Stimulated activated CD8-positive, alpha-beta memory T cell treated with anti-CD3 and anti-CD28 coated beads, Interleukin-12 subunit alpha, Interleukin-12 subunit beta, amount 100 ng/mL, for 1 hour (primary cell): ENCODE measurements around the gene MYO16.

ENCODE experiments used
- DNase-seq: peaks from one replicate; pipeline ENCODE4 v3.0.0-alpha.2; 2020; ENCODE audit warnings: low read depth

MYO16 gene

GRCh38 chr13:108933061-108933460, 303.6 kb downstream of the MYO16 start:
- DNase-seq, result no peak

- DNase-seq, result no peak
Measured at GRCh38 chr13:108938155-108938554, 308.7 kb downstream of the MYO16 start.

- no peak for DNase-seq
Measured at GRCh38 chr13:108940121-108940520, 310.7 kb downstream of the MYO16 start.

GRCh38 chr13:108943842-108944241, 314.4 kb downstream of the MYO16 start:
- DNase-seq, result no peak

- no peak for DNase-seq
Measured at GRCh38 chr13:108944760-108945159, 315.3 kb downstream of the MYO16 start.

GRCh38 chr13:108947551-108948030, 318.2 kb downstream of the MYO16 start:
- no peak for DNase-seq

GRCh38 chr13:108948251-108948671, 318.9 kb downstream of the MYO16 start:
- no peak for DNase-seq

- no peak for DNase-seq
Measured at GRCh38 chr13:108950333-108951010, 321.1 kb downstream of the MYO16 start.

GRCh38 chr13:108955741-108956140, 326.3 kb downstream of the MYO16 start:
- DNase-seq, result no peak

GRCh38 chr13:108957369-108958012, 328.1 kb downstream of the MYO16 start:
- DNase-seq, result no peak

- DNase-seq, result no peak
Measured at GRCh38 chr13:108958013-108958376, 328.6 kb downstream of the MYO16 start.

- DNase-seq, result no peak
Measured at GRCh38 chr13:108959234-108959633, 329.8 kb downstream of the MYO16 start.

- DNase-seq, result no peak
Measured at GRCh38 chr13:108960006-108960405, 330.6 kb downstream of the MYO16 start.

GRCh38 chr13:108961542-108962125, 332.2 kb downstream of the MYO16 start:
- no peak for DNase-seq

- no peak for DNase-seq
Measured at GRCh38 chr13:108962654-108963053, 333.2 kb downstream of the MYO16 start.

GRCh38 chr13:108963276-108963810, 333.9 kb downstream of the MYO16 start:
- no peak for DNase-seq

- DNase-seq, result no peak
Measured at GRCh38 chr13:108963846-108964600, 334.6 kb downstream of the MYO16 start.

- DNase-seq, result no peak
Measured at GRCh38 chr13:108964606-108965005, 335.2 kb downstream of the MYO16 start.

GRCh38 chr13:108967371-108967770, 338.0 kb downstream of the MYO16 start:
- DNase-seq, result no peak

GRCh38 chr13:108968566-108968965, 339.2 kb downstream of the MYO16 start:
- DNase-seq, result no peak

GRCh38 chr13:108974686-108975085, 345.3 kb downstream of the MYO16 start:
- DNase-seq, result no peak

GRCh38 chr13:108980237-108980636, 350.8 kb downstream of the MYO16 start:
- DNase-seq, result no peak
